ENCODE data around the gene CD83.

GRCh38 chr6:14120546-14120945, 3.0 kb downstream of the CD83 start:
- no peak for TF ChIP-seq CTCF (IDR thresholded peaks at IDR 0.05)
- TF ChIP-seq EZH2 (IDR thresholded peaks at IDR 0.05; ENCODE audit: borderline replicate concordance, insufficient read depth, low read depth, low read length, poor library complexity, severe bottlenecking), result no peak

All from B cell (primary cell).